Naive B cell (primary cell): ENCODE results near the gene SIKE1. TPM values are rescaled to one million over a fixed set of nuclear protein-coding genes. Genes with fewer than 3 reads are reported as not detected.
A peak's percentile ranks its signal among the peaks of the same experiment; 100 is the strongest.

ENCODE experiments used
- ATAC-seq, 2 donors: fragments of 150-1000 bp; cut with Tn5 transposase; 2 replicates each; pipeline ENCODE4 v1.10.0; 2021; ENCODE audit warnings: low read depth in 2 of 2, mild to moderate bottlenecking in 2 of 2, moderate library complexity in 2 of 2
- DNase-seq: peaks from one replicate; pipeline ENCODE4 v3.0.0; 2022
- H3K27ac Mint-ChIP-seq, 6 donors: one replicate each; pipeline ENCODE4 v1.8.0; 2020 to 2022; ENCODE audit warnings: mild to moderate bottlenecking in 6 of 6, mixed read lengths in 6 of 6, moderate library complexity in 5 of 6, inconsistent platforms in 2 of 6
- H3K27me3 Mint-ChIP-seq, 3 donors: one replicate each; pipeline ENCODE4 v1.8.0; 2021 to 2022; ENCODE audit warnings: mixed read lengths in 3 of 3, mild to moderate bottlenecking in 1 of 3
- H3K36me3 Mint-ChIP-seq, 2 donors: one replicate each; pipeline ENCODE4 v1.8.0; 2020 to 2022; ENCODE audit warnings: mixed read lengths in 2 of 2, inconsistent platforms in 1 of 2, mild to moderate bottlenecking in 1 of 2
- H3K4me1 Mint-ChIP-seq, 3 donors: one replicate each; pipeline ENCODE4 v1.8.0; 2020 to 2022; ENCODE audit warnings: mixed read lengths in 3 of 3, inconsistent platforms in 1 of 3, mild to moderate bottlenecking in 1 of 3, moderate library complexity in 1 of 3
- H3K4me3 Mint-ChIP-seq, 8 donors: one replicate each; pipeline ENCODE4 v1.8.0; 2020 to 2022; ENCODE audit warnings: mild to moderate bottlenecking in 8 of 8, mixed read lengths in 8 of 8, moderate library complexity in 8 of 8, inconsistent platforms in 2 of 8
- H3K9me3 Mint-ChIP-seq, 7 donors: one replicate each; pipeline ENCODE4 v1.8.0; 2020 to 2022; ENCODE audit warnings: mixed read lengths in 7 of 7, mild to moderate bottlenecking in 5 of 7, inconsistent platforms in 2 of 7, moderate library complexity in 1 of 7
- polyA plus RNA-seq, 6 donors: library from polyadenylated mRNA; unstranded; fragments of 300-500 nt; fragmentation: Illumina TruSeq; gene quantifications; one replicate each; pipeline ENCODE4 v1.2.3, GENCODE V29; 2021; ENCODE audit warnings: low read depth in 6 of 6

Gene SIKE1
- polyA plus RNA-seq, 6 donors from 2014 or later, result 29.1 to 44.2 (median 36.3) TPM

DNA sequence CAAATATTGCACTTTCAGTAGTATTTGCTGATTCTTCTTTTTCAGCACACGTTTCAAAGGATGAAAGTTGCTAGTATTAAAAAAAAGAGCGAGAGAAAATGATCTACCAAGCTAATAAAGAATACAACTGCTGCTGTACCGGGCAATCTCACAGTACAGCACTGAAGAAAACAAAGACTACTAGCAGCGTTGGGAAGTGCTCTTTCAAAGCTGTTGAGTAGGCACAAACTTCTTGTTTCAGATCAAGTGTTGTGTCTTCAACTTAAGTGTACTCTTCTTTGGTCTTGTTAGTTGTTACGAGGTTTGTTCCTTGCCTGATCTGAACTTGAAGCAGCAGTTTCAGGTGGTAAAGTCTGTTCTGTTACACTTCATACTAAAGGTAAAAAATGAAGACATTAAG, 30.6 kb downstream of the SIKE1 start:
- DNase-seq (no peak), ATAC-seq (no peak)
- H3K27me3 Mint-ChIP-seq, result no peaks in the 10 kb centered on the region
- peaks cover 49 to 71% (median 62%) of the 10 kb centered on the region in 3 donors for H3K4me1 Mint-ChIP-seq
- H3K27ac Mint-ChIP-seq, result no peak overlapping the region
- H3K9me3 Mint-ChIP-seq, result no peaks in the 10 kb centered on the region
- no peak overlapping the region for H3K4me3 Mint-ChIP-seq
- H3K36me3 Mint-ChIP-seq, result peaks cover 0 to 8% of the 10 kb centered on the region in 2 donors

DNA sequence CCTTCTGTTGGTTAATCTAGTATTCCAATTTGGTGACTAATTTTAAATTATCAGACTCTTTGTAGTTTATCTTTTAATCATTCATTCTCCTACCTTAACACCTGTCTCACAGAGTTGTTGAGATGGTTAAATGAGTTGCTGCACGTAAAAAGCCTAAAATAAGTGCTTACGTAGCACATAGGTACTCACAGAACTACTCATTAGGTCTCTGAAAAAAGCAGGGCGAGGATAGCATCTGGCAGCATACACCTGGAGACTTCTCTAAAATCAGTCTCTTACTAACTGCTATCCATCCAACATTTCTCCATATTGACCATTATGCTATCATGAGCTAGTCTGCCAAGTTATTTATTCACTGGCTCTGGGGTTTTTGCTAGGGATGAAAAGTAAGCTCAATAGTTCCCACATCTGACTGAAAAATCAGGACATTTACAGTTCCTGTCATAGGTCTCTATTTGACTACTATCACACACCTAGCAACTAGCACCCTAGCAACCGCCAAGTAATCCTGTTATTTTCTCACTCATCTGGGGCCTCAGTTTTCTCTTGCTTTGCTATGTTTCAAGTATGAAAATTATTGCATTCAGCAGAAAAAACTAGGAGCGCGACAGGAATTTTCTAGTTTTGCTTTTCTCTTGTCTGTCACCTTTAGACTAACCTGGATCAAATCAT, 33.9 kb downstream of the SIKE1 start:
- DNase-seq (no peak), ATAC-seq (no peak)
- Mint-ChIP-seq H3K4me1 (peaks cover 39 to 55% (median 54%) of the 10 kb centered on the region in 3 donors), H3K36me3 (peaks cover under 1 to 14% of the 10 kb centered on the region in 2 donors), H3K9me3 (no peaks in the 10 kb centered on the region), H3K27ac (peak overlapping the region in 1 of 6 donors; percentile 63), H3K27me3 (no peaks in the 10 kb centered on the region), H3K4me3 (no peak overlapping the region)

DNA sequence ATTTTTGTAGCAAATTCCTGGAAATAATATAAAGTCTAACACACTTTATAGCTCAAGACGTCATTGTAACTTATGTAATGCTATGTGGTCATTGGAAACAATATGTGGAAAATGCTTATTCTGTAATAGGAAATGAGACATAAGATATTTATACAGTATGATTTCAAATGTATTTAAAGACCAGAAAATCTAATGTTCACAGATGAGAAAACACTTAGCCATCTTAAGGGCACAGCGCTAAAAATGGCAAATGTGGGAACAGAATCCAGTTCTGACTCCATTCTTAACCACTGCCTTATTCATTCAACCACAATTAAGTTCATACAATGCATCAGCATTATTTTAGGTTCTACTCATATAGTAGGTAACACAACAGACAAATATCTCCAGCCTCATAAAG, 35.2 kb downstream of the SIKE1 start:
- no peak overlapping the region for H3K27ac Mint-ChIP-seq
- peaks cover 6 to 14% of the 10 kb centered on the region in 2 donors for H3K36me3 Mint-ChIP-seq
- DNase-seq (no peak), ATAC-seq (no peak)
- H3K4me3 Mint-ChIP-seq, result no peak overlapping the region
- H3K27me3 Mint-ChIP-seq, result no peaks in the 10 kb centered on the region
- no peaks in the 10 kb centered on the region for H3K9me3 Mint-ChIP-seq
- H3K4me1 Mint-ChIP-seq, result peaks cover 35 to 49% (median 43%) of the 10 kb centered on the region in 3 donors

DNA sequence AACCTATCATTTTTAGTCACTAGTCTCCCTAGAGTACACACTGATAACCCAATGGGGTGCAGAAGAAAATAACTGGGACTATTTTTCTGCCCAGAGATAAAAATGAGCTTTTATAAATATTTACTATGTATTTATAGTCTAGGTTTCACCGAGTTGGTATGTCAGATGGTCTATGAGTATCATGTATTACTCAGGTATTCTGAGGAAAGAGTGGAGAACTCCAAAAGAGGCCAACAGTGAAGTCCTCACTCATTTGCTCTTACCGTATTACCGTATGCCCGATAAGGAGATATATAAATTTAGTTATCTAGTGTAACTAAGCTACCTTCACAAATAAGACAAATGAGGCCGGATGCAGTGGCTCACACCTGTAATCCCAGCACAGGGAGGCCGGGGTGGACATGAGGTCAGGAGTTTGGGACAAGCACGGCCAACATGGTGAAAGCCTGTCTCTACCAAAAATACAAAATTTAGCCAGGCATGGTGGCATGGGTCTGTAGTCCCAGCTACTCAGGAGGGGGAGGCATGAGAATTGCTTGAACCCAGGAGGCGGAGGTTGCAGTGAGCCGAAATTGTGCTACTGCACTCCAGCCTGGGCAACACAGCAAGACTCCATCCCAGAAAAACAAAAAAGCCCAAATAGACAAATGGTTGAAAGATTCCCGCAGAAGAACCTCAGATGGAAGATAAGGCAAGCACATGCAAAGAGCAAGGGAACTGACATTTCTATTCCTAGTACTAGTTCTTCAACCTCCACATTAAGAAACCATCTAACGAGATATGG, 38.3 kb downstream of the SIKE1 start:
- peak overlapping the region in 2 of 6 donors; percentile 36 to 56 for H3K27ac Mint-ChIP-seq
- DNase-seq (no peak), ATAC-seq (no peak)
- no peaks in the 10 kb centered on the region for H3K27me3 Mint-ChIP-seq
- H3K9me3 Mint-ChIP-seq, result no peaks in the 10 kb centered on the region
- peaks cover 6 to 7% of the 10 kb centered on the region in 2 donors for H3K36me3 Mint-ChIP-seq
- no peak overlapping the region for H3K4me3 Mint-ChIP-seq
- peaks cover 20 to 30% (median 26%) of the 10 kb centered on the region in 3 donors for H3K4me1 Mint-ChIP-seq

DNA sequence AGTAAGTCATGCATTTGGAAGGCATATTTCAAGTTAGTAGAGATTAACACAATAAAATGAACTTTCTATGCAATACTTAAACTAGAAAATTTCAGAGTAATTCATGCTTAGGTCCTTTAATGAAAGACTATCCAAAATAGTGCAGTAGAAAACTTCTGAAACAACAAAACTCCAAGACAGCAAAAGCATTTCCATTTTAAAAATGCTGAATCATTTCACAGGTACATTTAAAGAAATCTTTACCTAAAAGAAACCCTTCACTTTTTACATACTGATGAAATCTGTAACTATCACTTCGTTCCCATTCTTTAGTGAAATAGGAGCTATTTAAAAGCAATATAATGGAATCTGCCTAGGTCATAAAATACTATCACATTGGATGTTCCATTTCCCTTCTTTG, 40.2 kb downstream of the SIKE1 start:
- DNase-seq, result no peak
- H3K27me3 Mint-ChIP-seq, result no peaks in the 10 kb centered on the region
- H3K4me3 Mint-ChIP-seq, result no peak overlapping the region
- no peak for ATAC-seq
- peaks cover 14 to 28% (median 20%) of the 10 kb centered on the region in 3 donors for H3K4me1 Mint-ChIP-seq
- no peaks in the 10 kb centered on the region for H3K9me3 Mint-ChIP-seq
- H3K27ac Mint-ChIP-seq, result no peak overlapping the region
- peaks cover 20 to 25% of the 10 kb centered on the region in 2 donors for H3K36me3 Mint-ChIP-seq

DNA sequence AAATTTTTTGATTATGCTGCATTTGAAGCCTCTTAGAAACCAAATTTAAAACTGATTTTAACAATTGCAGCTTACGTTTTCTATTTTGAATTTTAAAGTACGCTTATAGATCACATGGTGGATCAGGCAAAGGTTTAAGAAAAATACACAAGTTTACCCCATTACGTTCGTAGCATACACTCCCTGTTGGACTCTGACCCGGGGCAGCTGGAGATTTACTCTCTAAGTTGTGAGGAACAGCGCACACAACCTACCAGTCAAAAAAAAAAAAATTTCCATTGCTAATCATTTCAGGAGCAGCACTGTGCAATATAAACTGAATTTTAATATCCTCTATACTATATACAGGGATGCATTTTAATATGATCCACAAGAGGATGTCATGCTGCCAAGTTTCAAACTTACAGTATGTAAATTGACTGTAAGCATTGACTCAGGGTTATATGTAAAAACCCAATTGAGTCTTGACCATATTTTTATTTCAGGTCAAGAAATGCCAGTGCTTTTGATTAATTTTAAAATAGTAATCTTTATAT, 43.1 kb downstream of the SIKE1 start:
- Mint-ChIP-seq H3K4me3 (no peak overlapping the region), H3K27me3 (no peaks in the 10 kb centered on the region), H3K27ac (peak overlapping the region in 2 of 6 donors; percentile 3 to 23), H3K4me1 (peaks cover 8 to 19% (median 9%) of the 10 kb centered on the region in 3 donors), H3K36me3 (peaks cover 21 to 40% of the 10 kb centered on the region in 2 donors), H3K9me3 (no peaks in the 10 kb centered on the region)
- ATAC-seq (no peak), DNase-seq (no peak)

DNA sequence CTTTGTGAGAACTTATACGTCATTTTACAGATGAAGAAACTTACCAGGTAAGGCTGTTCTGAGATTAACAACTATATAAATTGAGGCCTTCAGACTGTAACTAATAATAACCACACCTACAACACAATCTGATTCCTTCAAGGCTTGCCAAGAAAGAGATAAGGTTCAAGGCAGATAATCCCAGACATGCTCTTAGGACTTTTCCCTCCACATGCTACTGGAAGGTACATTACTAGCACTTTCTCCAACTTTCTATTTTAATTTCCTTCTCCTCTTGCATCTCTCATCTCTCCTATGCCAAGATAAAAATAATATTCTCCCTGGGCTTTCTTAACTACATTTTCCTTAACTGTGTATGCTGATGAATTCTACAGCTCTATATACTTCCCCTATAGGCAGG, 45.0 kb downstream of the SIKE1 start:
- Mint-ChIP-seq H3K9me3 (no peaks in the 10 kb centered on the region), H3K4me3 (no peak overlapping the region), H3K36me3 (peaks cover 14 to 44% of the 10 kb centered on the region in 2 donors), H3K4me1 (peaks cover 0 to 8% (median 5%) of the 10 kb centered on the region in 3 donors), H3K27ac (peak overlapping the region in 3 of 6 donors; percentile 6 to 57 (median 23)), H3K27me3 (no peaks in the 10 kb centered on the region)
- ATAC-seq (no peak), DNase-seq (no peak)

DNA sequence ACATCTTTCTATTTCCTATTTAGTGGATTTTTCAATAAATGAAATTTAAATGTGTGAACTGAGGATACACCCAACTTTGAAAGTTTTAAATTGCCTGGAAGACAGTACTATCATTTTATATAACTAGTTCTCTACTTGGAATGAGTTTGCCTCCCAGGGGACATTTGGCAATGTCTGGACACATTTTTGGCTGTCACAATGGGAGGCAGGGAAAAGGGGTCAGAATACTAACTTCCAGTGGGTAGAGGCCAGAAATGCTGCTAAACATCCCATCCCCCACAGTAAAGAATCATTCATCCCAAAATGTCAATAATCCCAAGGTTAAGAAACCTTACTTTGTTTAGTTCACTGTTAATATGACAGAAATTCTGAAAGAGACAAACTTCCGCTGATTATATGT, 50.7 kb downstream of the SIKE1 start:
- no peak for ATAC-seq
- Mint-ChIP-seq H3K4me1 (no peaks in the 10 kb centered on the region), H3K27me3 (no peaks in the 10 kb centered on the region), H3K36me3 (peaks cover 16 to 50% of the 10 kb centered on the region in 2 donors), H3K9me3 (no peaks in the 10 kb centered on the region), H3K4me3 (peak overlapping the region in 1 of 8 donors; percentile 29), H3K27ac (peak overlapping the region in 2 of 6 donors; percentile 48 to 60)
- DNase-seq, result no peak

DNA sequence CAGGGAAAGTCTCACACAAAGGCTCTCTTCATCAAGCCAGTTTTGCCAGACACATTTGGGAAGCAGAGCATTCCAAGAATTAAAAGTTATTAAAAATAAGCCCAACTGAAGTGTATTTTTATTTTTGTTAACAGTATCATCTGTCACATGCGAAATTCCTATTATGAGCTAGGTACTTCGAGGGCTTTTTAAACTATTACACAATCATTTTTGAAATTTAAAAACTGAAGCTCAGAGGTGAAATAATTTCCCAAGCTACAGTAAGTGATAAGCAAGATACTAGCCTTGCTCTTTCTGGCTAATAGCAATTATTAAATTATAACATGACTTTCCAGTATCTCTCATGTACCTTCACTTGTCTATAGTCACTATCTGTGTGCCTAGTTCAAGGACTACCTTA, 51.9 kb downstream of the SIKE1 start:
- Mint-ChIP-seq H3K9me3 (no peaks in the 10 kb centered on the region), H3K27ac (peak overlapping the region in 2 of 6 donors; percentile 15 to 64), H3K4me1 (peaks cover 0 to 3% (median 0%) of the 10 kb centered on the region in 3 donors), H3K36me3 (peaks cover 27 to 51% of the 10 kb centered on the region in 2 donors), H3K27me3 (no peaks in the 10 kb centered on the region), H3K4me3 (no peak overlapping the region)
- no peak for DNase-seq
- ATAC-seq, result no peak

DNA sequence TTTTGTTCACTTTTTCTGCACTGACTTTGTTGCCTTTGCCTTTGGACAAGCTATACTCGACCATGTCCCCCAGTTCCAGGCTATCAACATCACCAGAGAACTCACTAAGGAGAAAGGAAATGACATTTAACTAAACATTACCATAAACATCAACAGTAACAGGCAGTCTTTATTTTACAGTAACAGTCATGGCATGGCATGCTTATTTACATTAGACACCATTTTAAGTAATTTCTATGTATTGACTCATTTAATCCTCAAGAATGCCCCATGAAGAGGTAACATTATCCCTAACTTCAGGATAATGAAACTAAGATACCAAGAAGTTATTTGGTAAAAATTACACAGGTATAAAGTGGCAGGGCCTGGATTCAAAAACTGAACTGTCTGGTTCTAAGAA, 55.3 kb downstream of the SIKE1 start:
- Mint-ChIP-seq H3K4me1 (peaks cover 0 to 3% (median 0%) of the 10 kb centered on the region in 3 donors), H3K27ac (peak overlapping the region in 2 of 6 donors; percentile 36 to 73), H3K36me3 (peaks cover 47 to 62% of the 10 kb centered on the region in 2 donors), H3K27me3 (no peaks in the 10 kb centered on the region), H3K9me3 (no peaks in the 10 kb centered on the region), H3K4me3 (no peak overlapping the region)
- no peak for ATAC-seq
- DNase-seq, result no peak

DNA sequence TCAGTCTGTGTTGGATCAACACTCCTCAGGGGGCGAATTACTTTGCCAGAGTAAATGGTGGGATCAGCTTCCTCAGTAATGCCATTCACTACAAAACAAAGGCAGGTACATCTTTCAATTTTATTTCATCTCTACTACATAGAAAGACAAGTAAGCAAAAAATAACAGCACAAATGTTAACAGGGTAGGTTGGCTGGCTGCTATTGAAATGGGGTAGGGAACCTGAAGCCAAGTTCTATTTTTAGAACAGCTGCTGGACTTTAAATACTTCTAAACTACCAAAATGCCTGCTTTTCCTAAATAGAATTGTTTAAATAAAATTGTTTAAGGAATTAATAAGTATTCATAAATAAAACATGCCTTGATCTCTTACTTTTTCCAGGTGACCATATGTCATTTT, 56.6 kb downstream of the SIKE1 start:
- DNase-seq (no peak), ATAC-seq (no peak)
- H3K36me3 Mint-ChIP-seq, result peaks cover 43 to 65% of the 10 kb centered on the region in 2 donors
- no peak overlapping the region for H3K4me3 Mint-ChIP-seq
- H3K4me1 Mint-ChIP-seq, result peaks cover 0 to 3% (median 0%) of the 10 kb centered on the region in 3 donors
- H3K27me3 Mint-ChIP-seq, result no peaks in the 10 kb centered on the region
- peak overlapping the region in 2 of 6 donors; percentile 29 to 36 for H3K27ac Mint-ChIP-seq
- H3K9me3 Mint-ChIP-seq, result no peaks in the 10 kb centered on the region

DNA sequence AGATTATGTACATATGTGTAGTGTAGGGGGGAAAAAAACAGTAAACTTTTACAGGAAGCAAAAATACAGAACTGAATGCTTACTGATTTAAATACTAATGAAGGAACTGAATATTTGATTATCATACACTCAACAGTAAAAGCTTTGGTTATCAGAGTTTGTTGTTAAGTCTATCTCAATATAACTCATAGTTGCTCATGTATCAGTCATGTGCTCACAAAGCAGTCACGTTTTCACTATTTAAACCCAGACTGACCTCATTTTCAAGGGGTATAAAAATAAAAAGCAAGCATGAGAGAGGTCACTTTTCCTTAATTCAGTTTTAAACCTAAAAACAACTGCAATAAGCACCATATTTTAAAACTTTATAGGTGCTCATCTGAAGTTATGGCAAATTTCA, 57.0 kb downstream of the SIKE1 start:
- DNase-seq (no peak), ATAC-seq (no peak)
- Mint-ChIP-seq H3K27me3 (no peaks in the 10 kb centered on the region), H3K4me1 (peaks cover 0 to 3% (median 3%) of the 10 kb centered on the region in 3 donors), H3K9me3 (no peaks in the 10 kb centered on the region), H3K27ac (peak overlapping the region in 2 of 6 donors; percentile 36 to 50), H3K36me3 (peaks cover 47 to 68% of the 10 kb centered on the region in 2 donors), H3K4me3 (no peak overlapping the region)

DNA sequence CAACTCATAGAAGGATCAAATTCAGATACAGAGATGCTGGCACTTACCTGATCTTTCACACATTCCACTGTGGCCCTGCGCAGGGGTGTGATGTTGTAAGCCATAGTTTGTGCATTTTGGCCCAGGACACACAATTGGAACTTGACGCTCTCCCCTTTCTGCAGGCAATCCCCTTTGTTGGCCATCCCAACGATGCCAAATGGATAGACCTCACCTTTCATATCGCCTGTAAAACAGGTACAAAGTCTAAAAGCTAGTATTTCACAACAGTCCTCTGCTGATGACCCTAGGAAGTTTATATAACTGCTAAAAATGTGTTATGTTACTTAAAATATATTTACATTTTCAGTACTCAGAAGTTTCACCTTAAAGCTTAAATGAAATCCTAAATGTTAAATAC, 60.0 kb downstream of the SIKE1 start:
- ATAC-seq (no peak), DNase-seq (no peak)
- Mint-ChIP-seq H3K4me1 (peaks cover 12 to 21% (median 13%) of the 10 kb centered on the region in 3 donors), H3K36me3 (peaks cover 40 to 53% of the 10 kb centered on the region in 2 donors), H3K4me3 (no peak overlapping the region), H3K27me3 (no peaks in the 10 kb centered on the region), H3K27ac (peak overlapping the region in 1 of 6 donors; percentile 41), H3K9me3 (no peaks in the 10 kb centered on the region)
